ENCODE results near the gene ELFN1.

ELFN1 gene

GRCh38 chr7:1725766-1726630 is 55.9 kb downstream of the ELFN1 start:
- H3K9ac ChIP-seq (ENCODE audit: low read depth in 1 of 2, low read length in 2 of 2): no peak overlapping the region
- H3K36me3 ChIP-seq (ENCODE audit: control insufficient read depth in 2 of 2, insufficient read depth in 2 of 2, low read length in 2 of 2): no peaks in the 10 kb centered on the region
- no peak overlapping the region for H3K4me3 ChIP-seq (ENCODE audit: low read length in 2 of 2)
- no peak overlapping the region for H3K27ac ChIP-seq (ENCODE audit: low read depth in 2 of 2, low read length in 2 of 2)
- H3K27me3 ChIP-seq (ENCODE audit: control insufficient read depth in 2 of 2, insufficient read depth in 2 of 2, low read length in 2 of 2): peaks cover 6 to 19% of the 10 kb centered on the region in 2 donors
- no peaks in the 10 kb centered on the region for H3K9me3 ChIP-seq (ENCODE audit: control insufficient read depth in 2 of 2, low read length in 2 of 2)
- no peaks in the 10 kb centered on the region for H3K4me1 ChIP-seq (ENCODE audit: control insufficient read depth in 2 of 2, insufficient read depth in 2 of 2, low read length in 2 of 2)

DNA sequence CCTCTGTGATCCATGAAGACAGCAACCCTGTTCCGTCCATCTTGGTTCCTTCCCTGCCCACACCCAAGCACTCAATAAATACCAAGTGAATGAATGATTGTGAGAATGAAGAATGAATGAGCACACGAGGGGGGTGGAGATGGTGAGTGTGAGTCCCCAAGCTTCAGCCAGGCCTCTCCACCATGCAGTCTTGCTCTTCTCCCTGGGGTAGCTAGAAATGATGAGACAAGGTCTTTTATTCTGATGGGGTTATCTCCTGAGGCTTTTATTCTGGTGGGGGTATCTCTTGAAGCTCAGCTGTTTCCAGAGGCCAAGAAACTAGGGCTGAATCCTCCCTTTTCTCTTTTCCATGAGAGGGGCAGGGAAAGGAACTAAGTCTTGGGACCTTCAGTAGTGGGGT is 57.0 kb downstream of the ELFN1 start:
- no peaks in the 10 kb centered on the region for H3K9me3 ChIP-seq (ENCODE audit: control insufficient read depth in 2 of 2, low read length in 2 of 2)
- H3K4me1 ChIP-seq (ENCODE audit: control insufficient read depth in 2 of 2, insufficient read depth in 2 of 2, low read length in 2 of 2): no peaks in the 10 kb centered on the region
- no peak overlapping the region for H3K4me3 ChIP-seq (ENCODE audit: low read length in 2 of 2)
- no peak overlapping the region for H3K27ac ChIP-seq (ENCODE audit: low read depth in 2 of 2, low read length in 2 of 2)
- no peak overlapping the region for H3K9ac ChIP-seq (ENCODE audit: low read depth in 1 of 2, low read length in 2 of 2)
- peaks cover 6 to 19% of the 10 kb centered on the region in 2 donors for H3K27me3 ChIP-seq (ENCODE audit: control insufficient read depth in 2 of 2, insufficient read depth in 2 of 2, low read length in 2 of 2)
- no peaks in the 10 kb centered on the region for H3K36me3 ChIP-seq (ENCODE audit: control insufficient read depth in 2 of 2, insufficient read depth in 2 of 2, low read length in 2 of 2)

DNA sequence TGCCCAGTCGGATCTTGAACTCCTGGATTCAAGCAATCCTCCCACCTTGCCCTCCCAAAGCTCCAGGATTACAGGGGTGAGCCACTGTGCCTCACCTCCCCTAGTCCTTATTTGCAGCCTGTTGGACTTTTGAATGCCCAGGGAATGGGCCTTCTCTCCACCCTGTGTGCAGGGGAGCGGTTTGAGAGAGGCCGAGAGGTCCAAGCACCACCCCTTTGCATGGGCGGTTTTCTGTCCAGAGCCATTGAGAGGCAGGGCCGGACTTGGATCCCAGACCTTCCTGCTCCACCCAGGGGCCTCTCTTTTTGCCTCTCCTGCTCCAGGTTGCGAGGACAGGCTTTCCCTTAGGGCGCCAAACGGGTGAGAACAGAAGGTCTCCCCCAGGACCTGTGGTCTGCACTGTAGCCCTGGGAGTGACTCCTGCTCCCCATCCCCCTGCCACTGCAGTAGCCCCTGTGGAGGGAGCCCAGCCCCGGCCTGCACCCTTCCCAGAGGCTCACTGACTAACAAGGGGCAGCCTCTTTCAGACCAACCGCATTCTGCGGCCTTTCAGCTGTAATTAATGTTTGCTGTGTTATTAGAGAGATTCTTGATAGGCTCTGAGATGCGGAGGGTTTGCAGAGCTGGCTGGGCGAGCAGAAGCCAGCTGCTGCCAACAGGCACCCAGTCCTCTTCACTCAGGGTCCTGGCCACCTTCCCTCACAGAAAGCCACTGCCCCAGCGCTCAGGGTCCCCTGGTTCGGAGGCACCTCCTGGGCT is 57.9 kb downstream of the ELFN1 start:
- H3K9me3 ChIP-seq (ENCODE audit: control insufficient read depth in 2 of 2, low read length in 2 of 2): no peaks in the 10 kb centered on the region
- no peak overlapping the region for H3K4me3 ChIP-seq (ENCODE audit: low read length in 2 of 2)
- peaks cover 6 to 19% of the 10 kb centered on the region in 2 donors for H3K27me3 ChIP-seq (ENCODE audit: control insufficient read depth in 2 of 2, insufficient read depth in 2 of 2, low read length in 2 of 2)
- no peaks in the 10 kb centered on the region for H3K36me3 ChIP-seq (ENCODE audit: control insufficient read depth in 2 of 2, insufficient read depth in 2 of 2, low read length in 2 of 2)
- no peak overlapping the region for H3K9ac ChIP-seq (ENCODE audit: low read depth in 1 of 2, low read length in 2 of 2)
- no peak overlapping the region for H3K27ac ChIP-seq (ENCODE audit: low read depth in 2 of 2, low read length in 2 of 2)
- no peaks in the 10 kb centered on the region for H3K4me1 ChIP-seq (ENCODE audit: control insufficient read depth in 2 of 2, insufficient read depth in 2 of 2, low read length in 2 of 2)

DNA sequence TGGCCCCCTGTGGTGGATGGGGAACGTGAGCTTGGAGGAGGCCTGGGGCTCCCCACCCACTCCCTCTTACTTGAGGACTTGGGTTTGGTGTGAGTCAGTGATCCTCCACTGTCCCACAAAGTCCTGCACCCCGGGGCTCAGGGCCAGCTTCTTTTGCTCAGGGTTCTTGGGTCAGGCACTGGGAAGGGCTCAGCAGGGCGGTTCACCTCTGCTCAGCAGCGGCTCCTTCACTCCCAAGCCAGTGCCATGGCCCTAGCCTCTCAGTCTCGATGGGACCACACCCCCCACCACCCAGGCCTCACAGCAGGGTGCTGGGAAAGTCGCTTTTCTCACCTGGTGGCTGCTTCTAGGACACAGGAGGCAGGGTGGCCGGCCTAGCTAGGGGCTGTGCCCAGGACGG is 59.1 kb downstream of the ELFN1 start:
- Histone ChIP-seq H3K9me3 (ENCODE audit: control insufficient read depth in 2 of 2, low read length in 2 of 2) (no peaks in the 10 kb centered on the region), H3K9ac (ENCODE audit: low read depth in 1 of 2, low read length in 2 of 2) (no peak overlapping the region), H3K27ac (ENCODE audit: low read depth in 2 of 2, low read length in 2 of 2) (no peak overlapping the region), H3K36me3 (ENCODE audit: control insufficient read depth in 2 of 2, insufficient read depth in 2 of 2, low read length in 2 of 2) (no peaks in the 10 kb centered on the region), H3K4me3 (ENCODE audit: low read length in 2 of 2) (no peak overlapping the region), H3K27me3 (ENCODE audit: control insufficient read depth in 2 of 2, insufficient read depth in 2 of 2, low read length in 2 of 2) (peaks cover 12 to 29% of the 10 kb centered on the region in 2 donors), H3K4me1 (ENCODE audit: control insufficient read depth in 2 of 2, insufficient read depth in 2 of 2, low read length in 2 of 2) (no peaks in the 10 kb centered on the region)

GRCh38 chr7:1729773-1730172 is 59.7 kb downstream of the ELFN1 start:
- H3K36me3 ChIP-seq (ENCODE audit: control insufficient read depth in 2 of 2, insufficient read depth in 2 of 2, low read length in 2 of 2): no peaks in the 10 kb centered on the region
- no peak overlapping the region for H3K27ac ChIP-seq (ENCODE audit: low read depth in 2 of 2, low read length in 2 of 2)
- no peak overlapping the region for H3K9ac ChIP-seq (ENCODE audit: low read depth in 1 of 2, low read length in 2 of 2)
- no peaks in the 10 kb centered on the region for H3K4me1 ChIP-seq (ENCODE audit: control insufficient read depth in 2 of 2, insufficient read depth in 2 of 2, low read length in 2 of 2)
- no peaks in the 10 kb centered on the region for H3K9me3 ChIP-seq (ENCODE audit: control insufficient read depth in 2 of 2, low read length in 2 of 2)
- peaks cover 11 to 27% of the 10 kb centered on the region in 2 donors for H3K27me3 ChIP-seq (ENCODE audit: control insufficient read depth in 2 of 2, insufficient read depth in 2 of 2, low read length in 2 of 2)
- H3K4me3 ChIP-seq (ENCODE audit: low read length in 2 of 2): no peak overlapping the region

GRCh38 chr7:1732072-1732471 is 62.0 kb downstream of the ELFN1 start:
- H3K9me3 ChIP-seq (ENCODE audit: control insufficient read depth in 2 of 2, low read length in 2 of 2): no peaks in the 10 kb centered on the region
- H3K4me3 ChIP-seq (ENCODE audit: low read length in 2 of 2): no peak overlapping the region
- H3K4me1 ChIP-seq (ENCODE audit: control insufficient read depth in 2 of 2, insufficient read depth in 2 of 2, low read length in 2 of 2): no peaks in the 10 kb centered on the region
- no peaks in the 10 kb centered on the region for H3K36me3 ChIP-seq (ENCODE audit: control insufficient read depth in 2 of 2, insufficient read depth in 2 of 2, low read length in 2 of 2)
- no peak overlapping the region for H3K27ac ChIP-seq (ENCODE audit: low read depth in 2 of 2, low read length in 2 of 2)
- no peak overlapping the region for H3K9ac ChIP-seq (ENCODE audit: low read depth in 1 of 2, low read length in 2 of 2)
- H3K27me3 ChIP-seq (ENCODE audit: control insufficient read depth in 2 of 2, insufficient read depth in 2 of 2, low read length in 2 of 2): peaks cover 6 to 11% of the 10 kb centered on the region in 2 donors

GRCh38 chr7:1732645-1733044 is 62.6 kb downstream of the ELFN1 start:
- Histone ChIP-seq H3K36me3 (ENCODE audit: control insufficient read depth in 2 of 2, insufficient read depth in 2 of 2, low read length in 2 of 2) (no peaks in the 10 kb centered on the region), H3K4me1 (ENCODE audit: control insufficient read depth in 2 of 2, insufficient read depth in 2 of 2, low read length in 2 of 2) (no peaks in the 10 kb centered on the region), H3K27me3 (ENCODE audit: control insufficient read depth in 2 of 2, insufficient read depth in 2 of 2, low read length in 2 of 2) (peaks cover 6 to 11% of the 10 kb centered on the region in 2 donors), H3K9me3 (ENCODE audit: control insufficient read depth in 2 of 2, low read length in 2 of 2) (no peaks in the 10 kb centered on the region), H3K27ac (ENCODE audit: low read depth in 2 of 2, low read length in 2 of 2) (no peak overlapping the region), H3K4me3 (ENCODE audit: low read length in 2 of 2) (no peak overlapping the region), H3K9ac (ENCODE audit: low read depth in 1 of 2, low read length in 2 of 2) (no peak overlapping the region)

GRCh38 chr7:1733206-1733907 is 63.3 kb downstream of the ELFN1 start:
- Histone ChIP-seq H3K4me1 (ENCODE audit: control insufficient read depth in 2 of 2, insufficient read depth in 2 of 2, low read length in 2 of 2) (no peaks in the 10 kb centered on the region), H3K4me3 (ENCODE audit: low read length in 2 of 2) (no peak overlapping the region), H3K27me3 (ENCODE audit: control insufficient read depth in 2 of 2, insufficient read depth in 2 of 2, low read length in 2 of 2) (peaks cover 6 to 11% of the 10 kb centered on the region in 2 donors), H3K9ac (ENCODE audit: low read depth in 1 of 2, low read length in 2 of 2) (no peak overlapping the region), H3K9me3 (ENCODE audit: control insufficient read depth in 2 of 2, low read length in 2 of 2) (no peaks in the 10 kb centered on the region), H3K36me3 (ENCODE audit: control insufficient read depth in 2 of 2, insufficient read depth in 2 of 2, low read length in 2 of 2) (no peaks in the 10 kb centered on the region), H3K27ac (ENCODE audit: low read depth in 2 of 2, low read length in 2 of 2) (no peak overlapping the region)

- H3K4me1 ChIP-seq (ENCODE audit: control insufficient read depth in 2 of 2, insufficient read depth in 2 of 2, low read length in 2 of 2): no peaks in the 10 kb centered on the region
Measured at GRCh38 chr7:1733908-1734730, 64.0 kb downstream of the ELFN1 start.

More at GRCh38 chr7:1733908-1734730, 64.0 kb downstream of the ELFN1 start:
- no peak overlapping the region for H3K9ac ChIP-seq (ENCODE audit: low read depth in 1 of 2, low read length in 2 of 2)
- no peak overlapping the region for H3K4me3 ChIP-seq (ENCODE audit: low read length in 2 of 2)
- no peaks in the 10 kb centered on the region for H3K9me3 ChIP-seq (ENCODE audit: control insufficient read depth in 2 of 2, low read length in 2 of 2)
- H3K27ac ChIP-seq (ENCODE audit: low read depth in 2 of 2, low read length in 2 of 2): no peak overlapping the region
- H3K36me3 ChIP-seq (ENCODE audit: control insufficient read depth in 2 of 2, insufficient read depth in 2 of 2, low read length in 2 of 2): no peaks in the 10 kb centered on the region
- H3K27me3 ChIP-seq (ENCODE audit: control insufficient read depth in 2 of 2, insufficient read depth in 2 of 2, low read length in 2 of 2): peaks cover 6 to 11% of the 10 kb centered on the region in 2 donors

Data from mucosa of rectum (tissue), 2 donors.